KG1 (cell line): Measurements from ENCODE around the gene MAST4.

Experiments used
- DNase-seq: peaks from one replicate; lab custom pipeline; 2025; lab: John Stamatoyannopoulos, UW

MAST4 gene

DNA sequence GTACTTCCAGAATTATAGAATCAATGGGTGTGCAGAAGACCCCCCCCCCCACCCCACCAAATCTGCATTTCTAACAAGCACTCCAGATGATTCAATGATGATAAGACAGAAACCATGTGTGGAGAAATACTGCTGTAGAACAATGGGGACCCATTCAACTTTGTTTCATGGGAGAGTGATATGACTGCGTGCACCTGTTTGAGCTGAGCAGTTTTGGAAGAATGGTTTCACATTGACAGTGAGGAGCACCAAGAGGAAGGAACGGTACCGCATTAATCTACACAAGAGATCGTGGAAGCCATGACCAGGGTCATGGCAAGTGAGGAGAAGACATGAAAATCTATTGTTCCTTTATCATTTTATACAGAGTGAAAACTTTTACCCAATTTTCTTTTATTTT lies 397.7 kb downstream of the MAST4 start:
- no peak for DNase-seq

DNA sequence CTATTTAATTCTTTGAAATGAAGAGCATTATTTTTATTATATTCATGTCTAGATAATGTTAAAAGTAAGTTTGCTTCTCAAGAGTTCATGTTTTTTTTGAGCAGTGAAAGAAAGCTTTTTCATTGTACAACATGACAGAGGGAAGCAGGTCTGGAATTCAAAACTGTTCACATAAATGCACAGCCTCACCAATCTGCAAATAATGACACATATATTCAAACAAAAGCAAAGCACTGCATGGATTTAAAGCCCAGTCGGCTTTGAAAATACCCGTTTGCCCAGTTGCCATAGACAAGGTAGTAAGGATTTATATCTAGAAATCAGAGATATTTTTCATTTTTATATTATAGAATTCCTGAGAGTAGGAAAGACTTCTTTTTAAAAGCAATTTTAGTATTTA lies 398.6 kb downstream of the MAST4 start:
- no peak for DNase-seq

DNA sequence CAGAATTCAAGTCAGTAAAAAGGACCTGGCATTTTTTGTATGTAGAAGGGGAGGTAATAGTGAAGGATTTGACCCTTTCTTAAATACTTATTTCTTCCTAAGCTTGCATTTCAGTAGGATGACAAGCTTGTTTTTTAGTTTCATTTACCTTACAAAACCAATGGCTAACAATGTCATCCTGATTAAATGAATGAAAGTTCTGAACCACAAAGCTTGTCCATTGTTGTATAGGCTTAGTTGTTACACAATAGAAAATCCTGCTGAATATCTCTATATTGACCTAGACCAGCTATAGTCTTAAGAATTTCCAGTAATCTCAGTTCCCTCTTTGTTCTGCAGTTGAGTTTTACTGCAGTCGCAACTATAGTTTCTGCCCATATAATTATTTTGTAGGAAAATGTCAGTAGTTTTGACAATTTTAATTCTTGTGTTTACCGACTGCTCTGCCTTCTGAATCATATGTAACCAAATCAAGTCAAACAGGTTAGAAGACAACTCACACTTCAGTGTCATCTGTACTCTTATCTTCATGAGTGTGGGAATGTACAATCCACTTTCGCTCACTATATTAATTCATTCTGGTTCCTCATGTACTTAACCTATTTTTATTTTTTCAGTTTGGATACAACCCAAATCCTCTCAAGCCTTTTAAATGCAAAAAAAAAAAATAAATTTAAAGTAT lies 404.7 kb downstream of the MAST4 start:
- DNase-seq: no peak

DNA sequence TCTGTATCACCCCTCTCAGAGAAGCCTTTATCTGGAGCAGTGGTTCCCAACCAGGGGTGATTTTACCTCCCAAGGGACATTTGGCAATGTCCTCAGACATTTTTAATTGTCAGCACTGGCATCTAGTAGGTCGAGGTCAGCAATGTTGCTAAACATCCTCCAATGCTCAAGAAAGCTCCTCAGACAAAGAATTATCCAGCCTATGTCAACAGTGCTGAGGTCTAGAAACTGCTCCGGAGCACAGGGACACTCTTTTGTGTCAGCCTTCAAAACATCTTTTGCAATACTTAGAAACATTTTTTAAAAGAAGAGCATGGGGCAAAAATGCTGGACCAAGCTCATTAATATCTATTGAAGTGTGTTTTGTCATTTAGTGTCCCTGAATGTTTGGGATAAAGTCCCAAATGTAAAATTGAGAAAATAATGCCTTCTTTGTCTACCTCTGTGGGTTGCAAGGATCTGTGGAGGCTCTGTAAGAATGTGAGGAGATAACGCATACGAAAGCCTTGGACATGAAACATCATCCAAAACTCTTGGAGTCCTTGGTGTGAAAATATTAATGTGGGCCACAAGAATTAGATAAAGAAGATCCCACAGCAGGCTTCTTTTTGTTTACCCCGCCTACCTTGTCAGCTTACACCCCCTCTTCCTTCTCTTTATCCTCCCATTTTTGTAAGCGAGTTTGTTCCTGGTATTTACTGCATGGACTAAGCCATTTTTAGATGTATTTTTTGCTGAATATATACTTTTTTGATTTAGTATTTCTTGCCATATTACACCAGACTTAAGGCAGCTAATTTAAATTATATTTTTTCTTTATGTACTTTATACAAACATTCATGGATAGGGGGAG lies 406.9 kb downstream of the MAST4 start:
- no peak for DNase-seq

DNA sequence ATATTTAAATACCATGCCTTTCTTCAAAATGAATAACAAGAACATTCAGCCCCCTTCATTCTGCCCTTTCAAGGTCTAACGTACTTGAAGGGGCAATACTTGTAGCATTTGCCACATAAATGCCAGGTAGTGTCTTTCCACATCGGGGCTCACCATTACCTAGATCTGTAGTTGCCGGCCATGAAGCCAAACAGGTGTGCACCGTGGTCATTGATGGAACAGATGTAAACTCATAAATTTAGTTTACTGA lies 407.4 kb downstream of the MAST4 start:
- peak; percentile 83 for DNase-seq

DNA sequence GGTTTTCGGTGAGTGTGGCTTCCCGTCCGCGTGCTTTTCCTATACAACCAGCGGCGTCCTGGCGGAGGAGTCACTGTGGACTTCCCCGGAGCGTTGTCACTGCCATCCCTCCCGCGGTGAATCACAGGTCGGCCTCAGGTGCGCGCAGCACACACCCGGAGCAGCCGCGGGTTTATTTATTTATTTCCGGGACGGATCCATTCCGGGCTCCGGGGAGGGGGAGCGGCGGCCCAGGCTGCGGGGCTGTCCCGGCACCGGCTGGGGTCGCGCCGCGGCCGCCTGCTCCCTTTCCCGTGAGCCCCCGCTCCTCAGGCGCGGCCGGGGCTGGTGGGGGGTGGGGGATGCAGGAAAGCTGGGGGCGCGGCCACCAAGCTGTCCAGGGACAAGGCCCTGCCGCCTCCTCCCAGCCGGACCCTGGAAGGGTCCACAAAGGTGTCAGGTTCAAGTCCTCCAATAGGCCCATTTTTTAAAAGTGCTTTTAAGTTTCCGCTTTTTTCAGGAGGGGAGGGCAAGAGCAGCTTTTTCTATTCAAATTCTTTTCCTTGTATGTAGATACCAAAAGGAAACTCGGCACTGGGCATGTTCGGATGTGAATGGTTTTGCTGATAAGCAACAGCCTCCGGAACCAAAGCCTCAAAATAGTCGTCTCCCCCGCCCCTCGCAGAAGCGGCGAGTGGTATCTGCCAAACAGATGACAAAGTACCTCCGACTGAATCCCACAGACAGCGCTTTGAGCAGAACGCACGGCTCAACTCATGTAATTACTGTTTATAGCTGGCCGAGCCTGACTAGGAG lies 407.9 kb downstream of the MAST4 start:
- DNase-seq: peak; percentile 95

DNA sequence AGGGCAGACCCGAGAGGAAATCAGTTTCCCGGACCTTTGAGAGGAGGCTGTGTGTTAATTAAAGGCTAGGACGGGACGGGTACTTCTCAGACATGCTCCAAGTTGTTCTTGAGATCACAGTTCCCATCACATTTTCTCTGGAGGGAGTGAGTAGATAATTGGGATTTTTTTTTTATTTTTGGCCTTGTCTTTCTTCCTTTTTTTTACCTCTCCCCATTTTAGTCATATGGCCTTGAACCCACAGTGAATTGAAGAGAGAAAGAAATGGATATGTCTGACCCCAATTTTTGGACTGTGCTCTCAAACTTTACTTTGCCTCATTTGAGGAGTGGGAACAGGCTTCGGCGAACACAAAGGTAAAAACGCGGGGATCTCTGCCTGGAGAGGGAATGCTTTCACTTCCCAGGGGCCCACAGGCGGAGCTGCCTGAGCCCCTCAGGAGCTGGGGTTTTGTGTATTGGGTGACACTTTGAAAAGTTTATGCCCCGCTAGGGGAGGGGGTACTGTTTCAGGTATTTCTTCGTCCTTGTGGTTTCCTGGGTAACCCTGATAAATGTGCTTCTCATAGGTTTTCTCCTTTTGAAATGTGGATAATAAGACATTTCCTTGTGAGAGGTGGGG lies 408.6 kb downstream of the MAST4 start:
- no peak for DNase-seq

DNA sequence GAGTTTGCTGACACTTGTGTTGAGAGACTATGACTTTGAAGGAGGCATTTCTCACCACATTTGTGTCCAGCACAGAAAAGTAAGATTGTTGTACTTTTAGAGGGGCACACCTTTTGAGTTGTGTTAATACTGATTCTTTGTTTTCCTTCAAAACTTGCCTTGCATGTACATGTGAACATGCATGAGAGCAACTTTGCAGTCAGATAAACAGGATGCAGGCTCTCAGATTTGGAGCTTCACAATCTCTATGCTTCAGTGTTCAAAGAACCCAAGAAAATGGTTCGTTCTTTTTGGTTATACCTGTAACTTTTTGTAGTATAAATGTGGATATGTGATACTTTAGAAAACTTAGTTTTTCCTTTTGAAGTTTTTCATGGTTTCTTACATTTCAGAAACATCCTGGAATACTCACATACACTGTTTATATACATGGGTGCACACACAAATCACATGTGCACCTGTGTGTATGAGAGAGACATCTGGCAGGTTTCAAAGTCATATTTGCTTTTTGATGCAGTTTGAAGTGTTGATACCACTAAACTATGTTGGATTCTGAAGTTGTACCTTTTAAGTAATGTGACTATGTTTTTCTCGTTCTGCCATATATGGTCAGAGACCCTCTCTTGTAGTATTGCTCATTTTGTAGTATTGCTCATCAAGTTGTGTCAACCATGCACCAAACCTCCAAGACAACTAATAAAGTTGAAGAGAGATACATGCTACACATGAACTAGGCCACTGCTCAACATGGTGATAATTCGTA lies 409.7 kb downstream of the MAST4 start:
- no peak for DNase-seq

DNA sequence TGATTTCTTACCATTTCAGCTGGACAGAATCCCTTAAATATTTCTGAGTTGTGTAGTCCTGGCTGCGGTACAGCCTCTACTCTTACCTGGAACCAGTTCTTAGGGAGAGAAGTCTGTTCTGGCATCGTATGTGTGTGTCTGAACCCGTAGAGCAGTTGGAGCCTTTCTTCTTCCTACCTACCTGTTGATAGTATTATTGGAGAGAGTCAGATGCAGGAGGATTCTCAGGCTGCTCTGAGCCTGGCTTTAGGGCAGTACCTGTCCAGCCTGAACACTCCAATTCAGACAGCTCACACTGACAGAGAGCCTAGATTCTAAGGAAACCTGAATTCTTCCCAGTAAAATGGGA lies 410.3 kb downstream of the MAST4 start:
- DNase-seq: no peak

DNA sequence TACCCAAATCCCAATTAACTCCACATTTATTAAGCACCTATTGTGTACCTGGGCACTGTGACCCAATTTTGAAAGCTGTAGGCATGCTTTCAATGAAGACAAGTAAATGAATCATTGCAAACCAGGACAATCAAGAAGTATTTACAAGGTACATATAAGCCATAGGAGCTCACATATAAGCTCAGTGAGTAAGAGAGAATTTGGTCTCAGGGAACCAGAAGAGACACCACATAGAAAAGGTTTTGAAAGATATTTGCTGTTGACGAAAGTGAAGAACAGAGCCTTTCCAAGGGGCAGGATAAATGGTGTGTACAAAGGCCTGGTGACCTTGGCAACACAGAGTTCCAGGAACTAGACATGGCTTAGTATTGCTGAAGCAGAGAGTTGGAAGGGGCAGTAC lies 412.8 kb downstream of the MAST4 start:
- DNase-seq: no peak

DNA sequence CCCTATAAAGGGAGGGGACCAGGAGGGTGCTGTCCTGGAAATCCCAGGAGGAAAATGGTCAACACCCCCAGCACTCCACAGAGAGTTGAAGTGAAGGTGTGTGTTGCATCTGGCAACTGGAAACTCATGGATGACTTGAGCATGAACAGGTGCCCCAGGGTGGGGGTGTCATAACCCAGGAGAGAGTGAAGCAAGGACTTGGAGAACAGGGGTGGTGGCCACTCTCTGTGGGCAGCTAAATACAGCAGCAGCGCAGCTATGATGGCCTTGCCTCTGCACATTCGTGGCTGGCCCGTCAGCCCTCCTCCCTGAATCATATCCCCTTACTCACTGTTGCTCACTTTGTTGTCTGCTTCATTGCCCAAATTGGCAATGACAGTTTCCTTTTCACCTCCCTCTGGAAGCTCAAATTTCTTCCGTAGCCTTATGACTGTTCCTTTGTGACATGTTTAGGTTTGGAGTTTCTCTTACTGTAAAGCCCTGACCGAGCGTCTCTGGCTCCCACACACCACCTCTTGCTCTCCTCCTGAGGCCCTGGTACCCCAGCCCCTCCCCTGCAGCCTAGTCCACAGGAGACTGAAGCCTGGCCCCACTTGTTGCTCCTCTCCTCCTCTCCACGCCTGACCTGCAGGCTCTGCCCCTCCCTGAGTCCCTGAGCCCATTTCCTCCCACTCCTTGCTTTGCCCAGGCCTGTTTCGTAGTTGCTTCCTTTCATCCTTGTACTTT lies 414.7 kb downstream of the MAST4 start:
- no peak for DNase-seq

DNA sequence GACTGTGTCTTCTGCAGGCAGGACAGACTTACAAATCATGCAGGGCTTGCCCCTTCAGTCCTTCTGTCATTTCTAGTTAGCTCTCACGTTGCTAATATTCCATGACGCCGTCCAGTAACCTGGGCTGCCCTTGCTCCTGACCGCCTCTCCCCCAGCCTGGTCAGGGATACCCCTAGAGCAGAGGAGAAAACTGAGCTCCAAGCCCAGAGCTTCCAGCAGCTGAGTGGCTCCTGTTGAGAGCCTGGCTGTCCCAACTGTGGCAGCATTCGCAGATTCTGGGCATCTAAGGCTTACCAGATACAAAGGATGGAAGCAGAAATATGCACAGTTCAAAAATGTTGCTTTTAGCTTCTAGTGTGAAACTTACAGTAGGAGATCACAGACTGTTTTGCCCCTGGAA lies 415.2 kb downstream of the MAST4 start:
- DNase-seq: no peak

DNA sequence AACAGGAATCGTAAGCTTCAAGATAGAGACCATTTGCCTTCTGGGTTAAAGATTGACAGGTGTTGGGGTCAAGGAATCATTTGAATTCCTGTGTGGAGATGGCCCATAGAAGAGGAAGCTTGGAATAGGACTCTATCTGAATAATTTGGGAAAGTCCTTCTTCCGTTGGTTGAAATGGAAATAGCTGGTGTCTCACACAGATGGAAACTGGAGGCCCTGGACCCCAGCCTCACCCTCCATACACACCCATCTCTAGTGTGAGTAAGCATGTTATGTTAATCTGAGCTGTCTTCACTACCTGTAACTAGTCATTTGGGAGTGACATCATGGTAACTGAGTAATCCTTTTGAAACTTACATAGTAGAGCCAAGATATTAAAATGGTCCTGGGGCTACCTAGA lies 416.0 kb downstream of the MAST4 start:
- no peak for DNase-seq

DNA sequence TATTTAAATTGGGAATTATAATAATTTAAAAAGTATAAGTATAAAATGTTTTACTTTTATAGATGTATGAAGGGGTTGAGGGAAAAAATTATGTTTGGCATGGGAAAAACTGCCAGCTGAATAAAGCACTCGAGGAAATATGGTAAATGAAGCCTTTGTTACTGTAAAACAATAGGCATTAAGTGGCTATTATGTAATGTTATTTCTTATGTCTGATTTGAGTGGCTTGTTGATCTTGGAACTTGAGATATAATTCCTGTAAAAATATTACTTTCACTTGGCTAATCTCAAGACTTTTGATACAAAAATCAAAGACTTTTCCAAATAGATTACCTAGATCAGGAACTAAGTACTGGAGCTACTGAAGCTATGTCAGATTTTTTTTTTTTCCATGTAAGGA lies 417.5 kb downstream of the MAST4 start:
- DNase-seq: no peak

DNA sequence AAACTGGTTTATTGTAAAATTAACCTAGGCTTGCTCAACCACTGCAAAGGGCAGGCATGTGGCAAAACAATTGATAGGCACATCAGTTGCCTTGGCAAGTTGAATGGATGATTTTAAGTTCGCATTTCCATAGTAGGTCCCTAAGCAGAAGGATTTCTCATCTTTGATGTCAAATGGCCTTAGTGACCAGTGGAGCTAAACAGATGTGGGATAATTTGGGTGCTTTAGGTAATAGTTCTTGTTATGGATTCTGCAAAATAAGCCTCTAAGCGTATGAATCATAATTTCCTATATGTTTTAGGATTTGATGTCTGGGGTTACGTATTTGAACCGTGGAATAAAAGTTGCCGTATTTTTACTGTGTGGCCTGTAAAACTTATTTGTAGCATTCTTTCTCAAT lies 418.0 kb downstream of the MAST4 start:
- no peak for DNase-seq

DNA sequence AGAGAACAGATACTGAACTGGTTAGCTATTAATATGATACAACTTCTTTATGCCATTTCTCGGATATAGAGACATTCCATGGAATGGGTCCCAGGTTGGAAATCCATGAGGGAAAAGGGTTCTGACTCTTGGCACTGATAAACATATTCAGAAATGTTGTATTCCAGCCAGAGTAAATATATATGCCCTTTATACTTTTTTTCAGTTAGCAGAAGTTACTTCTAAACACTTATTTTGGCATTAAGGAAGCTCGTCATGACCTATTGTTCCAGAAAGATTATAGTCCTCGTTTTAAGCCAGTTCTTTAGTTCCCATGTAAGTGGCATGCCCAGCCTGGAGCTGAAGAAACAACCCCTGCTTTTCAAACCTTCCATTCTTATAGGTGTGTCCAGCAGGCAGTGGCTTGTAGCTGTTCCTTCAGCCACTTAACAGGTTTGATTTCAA lies 418.8 kb downstream of the MAST4 start:
- DNase-seq: no peak

DNA sequence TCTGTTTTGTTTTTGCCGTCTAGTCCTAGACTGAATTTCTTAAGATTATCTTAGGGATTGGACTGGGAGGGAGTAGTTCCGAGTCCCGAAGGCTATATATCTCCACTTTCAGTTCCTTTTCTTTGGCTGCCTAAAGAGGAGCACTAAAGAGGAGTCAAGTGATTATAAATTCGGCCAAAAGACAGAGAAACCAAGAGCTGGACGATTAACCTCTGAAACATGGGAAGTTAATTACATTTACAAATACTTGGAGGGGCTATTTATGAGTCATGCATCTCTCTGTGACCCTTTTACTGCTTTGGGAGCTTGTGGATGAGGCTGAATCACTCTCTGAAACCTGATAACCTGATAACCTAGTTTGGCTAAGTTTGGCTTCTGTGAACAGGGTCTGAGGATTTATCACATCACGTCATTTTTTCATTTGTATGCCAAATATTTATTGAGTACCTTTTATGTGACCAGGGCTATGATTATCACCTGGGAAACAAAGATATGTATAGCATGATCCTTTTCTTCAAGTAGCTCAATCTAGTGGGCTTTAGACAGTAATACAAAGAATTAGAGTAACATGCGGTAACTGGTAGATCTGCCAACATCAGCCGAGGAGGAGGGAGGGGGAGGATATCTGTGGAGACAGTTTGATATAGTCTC lies 419.5 kb downstream of the MAST4 start:
- no peak for DNase-seq

DNA sequence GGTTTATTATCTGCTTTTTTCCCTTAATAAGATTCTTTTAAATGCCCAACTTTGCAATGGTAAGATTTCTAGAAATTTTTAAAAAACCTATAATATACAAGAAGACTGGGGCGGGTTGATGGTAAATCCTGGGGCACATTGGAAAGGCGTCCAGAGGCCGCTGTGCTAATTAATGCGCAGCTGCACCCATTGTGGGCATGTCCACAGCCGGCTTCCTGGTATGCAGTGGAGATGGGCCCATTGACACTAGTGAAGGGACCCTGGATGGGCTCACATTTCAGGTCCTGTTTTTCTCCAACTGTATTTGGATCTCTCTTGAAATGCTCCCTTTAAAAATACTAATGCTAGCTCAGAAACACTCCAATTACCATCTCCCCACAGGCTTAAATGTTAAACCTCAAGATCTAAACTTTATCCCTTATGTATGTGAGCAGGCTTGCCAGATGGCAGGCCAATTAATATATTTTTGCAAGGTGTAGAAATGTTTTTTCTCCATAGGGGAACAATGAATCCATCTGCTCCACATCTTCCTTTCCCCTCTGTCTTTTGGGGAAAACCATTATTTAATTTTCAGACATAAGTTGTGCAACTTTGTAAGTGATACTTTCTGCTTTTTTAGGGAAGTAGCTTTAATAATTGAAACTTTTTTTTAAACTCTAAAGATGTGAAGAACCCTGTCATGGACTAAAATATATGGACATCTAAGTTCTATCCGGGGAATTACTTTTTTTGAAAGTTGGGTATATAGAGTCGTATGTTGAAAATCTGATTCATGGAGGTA lies 423.1 kb downstream of the MAST4 start:
- DNase-seq: no peak

DNA sequence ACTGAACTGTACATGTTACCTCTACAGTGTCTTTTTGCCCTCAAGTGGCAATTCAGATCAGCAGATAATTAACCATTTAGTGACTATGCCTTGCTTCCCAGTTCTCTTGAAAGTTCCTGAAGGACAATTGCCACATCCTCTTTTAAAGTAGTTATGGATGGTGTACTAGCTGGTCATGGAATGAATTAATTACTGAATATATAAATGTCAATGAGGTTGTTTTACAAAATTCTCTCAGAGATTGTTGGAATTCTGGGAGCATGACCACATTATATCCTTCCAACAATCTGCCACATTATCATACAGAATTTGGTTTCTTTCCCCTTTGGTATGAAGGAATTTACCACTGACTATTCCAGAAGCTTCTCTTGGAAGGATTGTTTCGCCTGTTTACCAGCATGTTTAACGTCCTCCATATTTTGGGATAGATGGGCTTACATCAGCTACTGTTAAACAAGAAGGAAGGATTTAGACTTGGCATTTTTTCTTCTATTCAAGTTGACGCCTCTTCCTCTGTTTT lies 424.0 kb downstream of the MAST4 start:
- DNase-seq: no peak

DNA sequence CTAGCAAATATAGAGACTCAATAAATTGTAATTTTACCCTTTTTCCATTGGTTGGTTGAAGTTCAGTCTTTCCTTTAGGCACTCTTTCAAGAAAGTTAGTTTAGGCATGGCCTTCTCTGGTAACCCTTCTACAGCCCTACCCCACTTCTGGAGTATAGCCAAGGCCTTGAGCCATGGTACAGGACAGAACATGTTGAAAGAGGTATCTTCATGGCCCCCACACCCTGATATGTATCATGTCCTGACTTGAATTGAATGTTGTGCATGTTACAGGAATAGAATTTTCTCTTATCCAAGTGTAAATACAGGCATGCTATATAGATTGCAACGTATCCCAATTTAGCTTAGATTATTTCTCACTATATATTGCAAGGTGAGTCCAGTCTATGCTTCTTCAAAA lies 424.8 kb downstream of the MAST4 start:
- DNase-seq: no peak
